PC-9 (cell line): Measurements from ENCODE around the gene HSPA14. TPM values are rescaled to one million over a fixed set of nuclear protein-coding genes. Genes with fewer than 3 reads are reported as not detected.
"Not testable (repeated sequence)": the region's sequence is repeated elsewhere in the genome, so short reads cannot be mapped to it uniquely, and the experiment has no call there.

ENCODE experiments used
- BruUV-seq: library from RNA; stranded (reverse); fragments of 400-500 nt; replicated peaks from 2 replicates; lab custom pipeline; 2021; lab: Mats Ljungman, UMichigan
- CTCF ChIA-PET: fragments of 300-600 bp; sonication (Branson Sonifier 250); formaldehyde crosslinking; loops from one replicate; lab custom pipeline; 2022; ENCODE audit warnings: antibody characterized with exemption; lab: Charles Lee
- POLR2A ChIA-PET: fragments of 300-600 bp; sonication (Branson Sonifier 250); formaldehyde crosslinking; loops from one replicate; lab custom pipeline; 2022; ENCODE audit warnings: antibody characterized with exemption; ENCODE audit not compliant: unreplicated experiment; lab: Charles Lee
- DNase-seq, 2 experiments: peaks; one replicate each; pipeline versions ENCODE4 v3.0.0 to v3.0.0-alpha.2; 2015 to 2022; ENCODE audit warnings: mixed read lengths in 1 of 2
- H2AFZ ChIP-seq: fragments of 200-600 bp; sonication (generic); 2 replicates; pipeline ENCODE4 v1.8.1; 2017; ENCODE audit warnings: antibody characterized with exemption
- H3F3A ChIP-seq: fragments of 200-600 bp; sonication (generic); 2 replicates; pipeline ENCODE4 v1.8.1; 2017; ENCODE audit warnings: antibody characterized with exemption, mild to moderate bottlenecking, low read depth; ENCODE audit not compliant: insufficient read depth
- H3K27ac ChIP-seq: fragments of 200-600 bp; sonication (generic); 2 replicates; pipeline ENCODE4 v1.6.1; 2016; ENCODE audit warnings: mixed run types
- H3K27me3 ChIP-seq: fragments of 200-600 bp; sonication (generic); 2 replicates; pipeline ENCODE4 v1.6.1; 2016; ENCODE audit warnings: low read depth, mixed run types; ENCODE audit not compliant: insufficient read depth
- H3K36me3 ChIP-seq: fragments of 200-600 bp; sonication (generic); 2 replicates; pipeline ENCODE4 v1.6.1; 2016; ENCODE audit warnings: low read depth, mixed run types
- H3K4me1 ChIP-seq: fragments of 200-600 bp; sonication (generic); replicated peaks from 2 replicates; pipeline ENCODE4 v1.6.1; 2016; ENCODE audit warnings: mixed run types; ENCODE audit not compliant: insufficient read depth
- H3K4me2 ChIP-seq: fragments of 200-600 bp; sonication (generic); 2 replicates; pipeline ENCODE4 v1.6.1; 2017; ENCODE audit warnings: mixed run types
- H3K4me3 ChIP-seq: fragments of 200-600 bp; sonication (generic); 2 replicates; pipeline ENCODE4 v1.6.1; 2016; ENCODE audit warnings: mixed run types
- H3K79me2 ChIP-seq: fragments of 200-600 bp; sonication (generic); 2 replicates; pipeline ENCODE4 v1.6.1; 2017; ENCODE audit warnings: low read depth, mixed run types
- H3K9me2 ChIP-seq: fragments of 200-600 bp; sonication (generic); 2 replicates; pipeline ENCODE4 v1.8.1; 2017; ENCODE audit warnings: mild to moderate bottlenecking; ENCODE audit not compliant: insufficient read depth
- H3K9me3 ChIP-seq: fragments of 200-600 bp; sonication (generic); 2 replicates; pipeline ENCODE4 v1.8.1; 2016; ENCODE audit warnings: low read depth; ENCODE audit not compliant: insufficient read depth
- H4K20me1 ChIP-seq: fragments of 200-600 bp; sonication (generic); 2 replicates; pipeline ENCODE4 v1.8.1; 2017; ENCODE audit not compliant: insufficient read depth
- EZH2 ChIP-seq: fragments of 200-600 bp; sonication (generic); IDR thresholded peaks from 2 replicates; pipeline ENCODE4 v1.8.0; 2017; ENCODE audit warnings: antibody characterized with exemption, low read depth
- intact Hi-C: fragments of 100-400 bp; cut with micrococcal nuclease; formaldehyde crosslinking; loops from one replicate; pipeline ENCODE4 v1.10.0; 2022; ENCODE audit not compliant: unreplicated experiment
- total RNA-seq: library from RNA; stranded (reverse); gene quantifications from 2 replicates; pipeline ENCODE4 v1.2.3, GENCODE V29; 2021
- TF ChIP-seq, protein P1 (sequence below): fragments of 200-600 bp; sonication (generic); conservative IDR thresholded peaks from 2 replicates; pipeline ENCODE4 v1.6.1; 2017; ENCODE audit warnings: mixed run types, antibody characterized with exemption, mild to moderate bottlenecking, moderate library complexity

The HSPA14 gene
- total RNA-seq, 1 experiment from 2014 or later = 23.1 TPM

DNA sequence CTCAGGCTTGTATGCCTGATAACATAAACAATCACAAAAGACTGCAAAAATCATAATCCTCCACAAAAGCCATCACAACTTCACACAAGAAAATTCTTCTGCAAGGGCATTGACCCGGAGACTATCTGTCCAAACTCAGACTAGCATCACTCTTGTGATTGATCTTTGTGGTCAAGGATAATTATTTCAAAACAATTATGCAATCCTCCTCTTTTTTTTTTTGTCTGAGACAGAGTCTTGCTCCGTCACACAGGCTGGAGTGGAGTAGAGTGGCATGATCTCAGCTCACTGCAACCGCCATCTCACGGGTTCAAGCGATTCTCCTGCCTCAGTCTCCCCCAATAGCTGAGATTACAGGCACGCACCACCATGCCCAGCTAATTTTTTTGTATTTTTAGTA is 22.4 kb upstream of the HSPA14 start:
- POLR2A ChIA-PET = no interaction called here
- no peaks in the 10 kb centered on the region for H3K9me3 ChIP-seq
- H3K9me2 ChIP-seq = no peaks in the 10 kb centered on the region
- peaks cover 15% of the 10 kb centered on the region for H3F3A ChIP-seq
- intact Hi-C loops = no loop called here
- no peaks in the 10 kb centered on the region for H4K20me1 ChIP-seq
- CTCF ChIA-PET = interaction anchor here (0.6 to 0.7 kb wide), 2 partner anchors 7 to 33 kb away, joined by 4 to 7 read pairs; no protein-coding TSS in a partner anchor
- H3K4me1 ChIP-seq = peaks cover 23% of the 10 kb centered on the region
- TF ChIP-seq, protein P1, sequence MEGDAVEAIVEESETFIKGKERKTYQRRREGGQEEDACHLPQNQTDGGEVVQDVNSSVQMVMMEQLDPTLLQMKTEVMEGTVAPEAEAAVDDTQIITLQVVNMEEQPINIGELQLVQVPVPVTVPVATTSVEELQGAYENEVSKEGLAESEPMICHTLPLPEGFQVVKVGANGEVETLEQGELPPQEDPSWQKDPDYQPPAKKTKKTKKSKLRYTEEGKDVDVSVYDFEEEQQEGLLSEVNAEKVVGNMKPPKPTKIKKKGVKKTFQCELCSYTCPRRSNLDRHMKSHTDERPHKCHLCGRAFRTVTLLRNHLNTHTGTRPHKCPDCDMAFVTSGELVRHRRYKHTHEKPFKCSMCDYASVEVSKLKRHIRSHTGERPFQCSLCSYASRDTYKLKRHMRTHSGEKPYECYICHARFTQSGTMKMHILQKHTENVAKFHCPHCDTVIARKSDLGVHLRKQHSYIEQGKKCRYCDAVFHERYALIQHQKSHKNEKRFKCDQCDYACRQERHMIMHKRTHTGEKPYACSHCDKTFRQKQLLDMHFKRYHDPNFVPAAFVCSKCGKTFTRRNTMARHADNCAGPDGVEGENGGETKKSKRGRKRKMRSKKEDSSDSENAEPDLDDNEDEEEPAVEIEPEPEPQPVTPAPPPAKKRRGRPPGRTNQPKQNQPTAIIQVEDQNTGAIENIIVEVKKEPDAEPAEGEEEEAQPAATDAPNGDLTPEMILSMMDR = no peak
- no peak for TF ChIP-seq EZH2
- H3K79me2 ChIP-seq = no peaks in the 10 kb centered on the region
- no TSS peak for BruUV-seq
- no peak overlapping the region for H3K4me2 ChIP-seq
- DNase-seq = no peak
- H3K27me3 ChIP-seq = no peaks in the 10 kb centered on the region
- no peak overlapping the region for H2AFZ ChIP-seq
- H3K36me3 ChIP-seq = no peaks in the 10 kb centered on the region
- H3K27ac ChIP-seq = no peak overlapping the region
- no peak overlapping the region for H3K4me3 ChIP-seq

DNA sequence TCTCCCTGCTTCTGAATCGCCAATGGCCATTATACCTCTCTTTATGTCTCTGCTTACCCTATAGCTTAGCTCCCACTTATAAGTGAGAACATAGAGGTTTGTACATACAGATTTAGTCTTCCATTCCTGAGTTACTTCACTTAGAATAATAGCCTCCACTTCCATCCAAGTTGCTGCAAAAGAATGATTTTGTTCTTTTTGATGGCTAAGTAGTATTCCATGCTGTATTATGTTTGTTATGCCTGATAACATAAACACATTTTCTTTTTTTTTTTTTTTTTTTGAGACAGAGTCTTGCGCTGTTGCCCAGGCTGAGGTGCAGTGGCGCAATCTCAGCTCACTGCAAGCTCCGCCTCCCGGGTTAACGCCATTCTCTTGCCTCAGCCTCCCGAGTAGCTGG is 21.4 kb upstream of the HSPA14 start:
- H3K9me2 ChIP-seq, BruUV-seq, POLR2A ChIA-PET, CTCF ChIA-PET, H3K4me3 ChIP-seq, DNase-seq, H4K20me1 ChIP-seq, H3K27me3 ChIP-seq, H3K27ac ChIP-seq, intact Hi-C loops, H2AFZ ChIP-seq, H3K36me3 ChIP-seq, H3K4me2 ChIP-seq, H3K9me3 ChIP-seq, H3K79me2 ChIP-seq: not testable (repeated sequence)
- H3K4me1 ChIP-seq = peaks cover 26% of the 10 kb centered on the region
- peaks cover 18% of the 10 kb centered on the region for H3F3A ChIP-seq

DNA sequence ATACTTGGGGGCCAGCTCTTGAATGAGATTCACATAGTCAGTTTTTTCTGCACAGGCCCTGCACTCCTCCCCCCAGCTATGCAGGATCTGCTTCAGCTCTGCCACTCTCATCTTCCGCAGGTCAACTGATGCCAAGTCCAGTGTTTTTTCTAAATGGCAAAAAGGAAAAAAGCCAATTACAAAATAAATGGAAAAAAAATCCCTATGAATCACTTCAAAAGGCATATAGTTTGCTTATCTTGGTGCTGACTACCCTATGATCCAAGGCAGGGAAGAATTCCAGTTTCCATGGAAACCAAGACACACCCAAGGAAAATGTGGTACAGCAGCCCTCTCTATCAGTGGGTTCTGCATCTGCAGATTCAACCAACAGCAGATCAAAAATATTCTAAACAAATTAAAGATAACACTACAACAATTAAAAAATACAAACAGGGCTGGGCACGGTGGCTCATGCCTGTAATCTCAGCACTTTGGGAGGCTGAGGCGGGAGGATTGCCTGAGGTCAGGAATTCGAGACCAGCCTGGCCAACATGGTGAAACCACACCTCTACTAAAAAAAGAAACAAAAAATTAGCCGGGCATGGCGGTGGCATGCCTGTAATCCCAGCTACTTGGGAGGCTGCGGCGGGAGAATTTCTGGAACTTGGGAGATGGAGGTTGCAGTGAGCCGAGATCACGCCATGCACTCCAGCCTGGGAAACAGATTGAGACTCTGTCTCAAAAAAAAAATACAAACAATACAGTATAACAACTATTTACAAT is 17.9 kb upstream of the HSPA14 start:
- no peaks in the 10 kb centered on the region for H3K27me3 ChIP-seq
- no peak overlapping the region for H3K4me2 ChIP-seq
- no peaks in the 10 kb centered on the region for H3K9me3 ChIP-seq
- no peaks in the 10 kb centered on the region for H4K20me1 ChIP-seq
- no peak overlapping the region for H2AFZ ChIP-seq
- H3K79me2 ChIP-seq = no peaks in the 10 kb centered on the region
- POLR2A ChIA-PET = interaction anchor here (0.7 kb wide), 1 partner anchor 72 kb away, joined by 3 read pairs; no protein-coding TSS in a partner anchor
- CTCF ChIA-PET = no interaction called here
- no peaks in the 10 kb centered on the region for H3K36me3 ChIP-seq
- peaks cover 22% of the 10 kb centered on the region for H3F3A ChIP-seq
- BruUV-seq = no TSS peak
- peaks cover 32% of the 10 kb centered on the region for H3K4me1 ChIP-seq
- intact Hi-C loops = loop anchor here (1.0 to 5.0 kb wide), 4 partner anchors 38 to 318 kb away; no protein-coding TSS in a partner anchor
- DNase-seq = peak; percentile 45 to 72
- TF ChIP-seq, protein P1 = no peak
- TF ChIP-seq EZH2 = no peak
- H3K27ac ChIP-seq = peak overlapping the region; percentile 1; the same call in 1 of the 2 replicates
- H3K4me3 ChIP-seq = no peak overlapping the region
- H3K9me2 ChIP-seq = no peaks in the 10 kb centered on the region
